WTC11 (cell line): Measurements from ENCODE around the gene PCDHGA4. TPM values are rescaled to one million over a fixed set of nuclear protein-coding genes. Genes with fewer than 3 reads are reported as not detected.

Experiments used
- ATAC-seq: fragments of 200-7000 bp; cut with Tn5 transposase; 2 replicates; pipeline ENCODE4 v1.10.0; 2021; ENCODE audit warnings: mild to moderate bottlenecking, moderate library complexity
- CTCF ChIA-PET: fragments of 300-600 bp; sonication (Branson Sonifier 250); formaldehyde crosslinking; loops from one replicate; lab custom pipeline; 2021; ENCODE audit warnings: antibody characterized with exemption; lab: Charles Lee
- POLR2A ChIA-PET: fragments of 350-600 bp; sonication (Branson Sonifier 250); formaldehyde crosslinking; loops from one replicate; lab custom pipeline; 2021; ENCODE audit warnings: antibody characterized with exemption; lab: Charles Lee
- DNase-seq: peaks from one replicate; pipeline ENCODE4 v3.0.0; 2021; ENCODE audit warnings: low spot score
- H3K27ac Mint-ChIP-seq: 2 replicates; pipeline ENCODE4 v1.8.0; 2021; ENCODE audit warnings: mixed read lengths
- H3K27me3 Mint-ChIP-seq: 2 replicates; pipeline ENCODE4 v1.8.0; 2021; ENCODE audit warnings: low read depth, mild to moderate bottlenecking, moderate library complexity, mixed read lengths
- H3K36me3 Mint-ChIP-seq: 2 replicates; pipeline ENCODE4 v1.8.0; 2021; ENCODE audit warnings: mixed read lengths
- H3K4me1 Mint-ChIP-seq: 2 replicates; pipeline ENCODE4 v1.8.0; 2022; ENCODE audit warnings: mixed read lengths
- H3K4me3 Mint-ChIP-seq: 2 replicates; pipeline ENCODE4 v1.8.0; 2021; ENCODE audit warnings: mild to moderate bottlenecking, moderate library complexity, mixed read lengths
- H3K9me3 Mint-ChIP-seq: 2 replicates; pipeline ENCODE4 v1.8.0; 2021; ENCODE audit warnings: mixed read lengths
- ATF1 ChIP-seq: sonication (generic); formaldehyde crosslinking; IDR thresholded peaks from 2 replicates; pipeline ENCODE4 v1.8.1; 2023; ENCODE audit warnings: mild to moderate bottlenecking, moderate library complexity, missing genetic modification reagents
- CREM ChIP-seq: sonication (generic); formaldehyde crosslinking; IDR thresholded peaks from 2 replicates; pipeline ENCODE4 v1.8.1; 2022; ENCODE audit warnings: mild to moderate bottlenecking, missing genetic modification reagents, moderate library complexity
- ELF4 ChIP-seq: sonication (generic); formaldehyde crosslinking; IDR thresholded peaks from 2 replicates; pipeline ENCODE4 v1.8.1; 2022; ENCODE audit warnings: low read depth, mild to moderate bottlenecking, moderate library complexity, missing genetic modification reagents
- EMX1 ChIP-seq: fragments of 250-450 bp; sonication (Bioruptor Pico); IDR thresholded peaks from 2 replicates; pipeline ENCODE4 v1.8.0; 2021; ENCODE audit warnings: mild to moderate bottlenecking
- ESRRA ChIP-seq: sonication (generic); formaldehyde crosslinking; IDR thresholded peaks from 2 replicates; pipeline ENCODE4 v1.8.1; 2022; ENCODE audit warnings: mild to moderate bottlenecking, missing genetic modification reagents, borderline replicate concordance
- MYBL2 ChIP-seq: sonication (generic); formaldehyde crosslinking; IDR thresholded peaks from 2 replicates; pipeline ENCODE4 v1.8.1; 2023; ENCODE audit warnings: mild to moderate bottlenecking, moderate library complexity, missing genetic modification reagents
- NFYB ChIP-seq: sonication (generic); formaldehyde crosslinking; conservative IDR thresholded peaks from 2 replicates; pipeline ENCODE4 v1.8.0; 2022; ENCODE audit warnings: low read depth, missing genetic modification reagents
- NR1H2 ChIP-seq: sonication (generic); formaldehyde crosslinking; IDR thresholded peaks from 2 replicates; pipeline ENCODE4 v1.9.0; 2021; ENCODE audit warnings: mild to moderate bottlenecking, moderate library complexity, missing genetic modification reagents
- NR3C1 ChIP-seq: sonication (generic); formaldehyde crosslinking; conservative IDR thresholded peaks from 2 replicates; pipeline ENCODE4 v1.8.1; 2023; ENCODE audit warnings: low read depth, mild to moderate bottlenecking, missing genetic modification reagents
- OVOL2 ChIP-seq: fragments of 250-450 bp; sonication (Bioruptor Pico); IDR thresholded peaks from 2 replicates; pipeline ENCODE4 v1.9.0; 2021; ENCODE audit warnings: mild to moderate bottlenecking, borderline replicate concordance
- SOX15 ChIP-seq: fragments of 250-450 bp; sonication (Bioruptor Pico); IDR thresholded peaks from 2 replicates; pipeline ENCODE4 v1.9.0; 2021; ENCODE audit warnings: mild to moderate bottlenecking
- TCF7 ChIP-seq: sonication (generic); formaldehyde crosslinking; IDR thresholded peaks from 2 replicates; pipeline ENCODE4 v1.8.0; 2022; ENCODE audit warnings: mild to moderate bottlenecking, low read depth, missing genetic modification reagents, moderate library complexity
- TEAD4 ChIP-seq: sonication (generic); formaldehyde crosslinking; IDR thresholded peaks from 2 replicates; pipeline ENCODE4 v1.8.0; 2022; ENCODE audit warnings: mild to moderate bottlenecking, missing genetic modification reagents
- ZNF121 ChIP-seq: sonication (generic); formaldehyde crosslinking; IDR thresholded peaks from 2 replicates; pipeline ENCODE4 v1.8.0; 2023; ENCODE audit warnings: missing genetic modification reagents
- ZNF423 ChIP-seq: fragments of 250-450 bp; sonication (Bioruptor Pico); IDR thresholded peaks from 2 replicates; pipeline ENCODE4 v2.1.2; 2022; ENCODE audit warnings: mild to moderate bottlenecking, moderate library complexity
- ZNF671 ChIP-seq: fragments of 250-450 bp; sonication (Bioruptor Pico); IDR thresholded peaks from 2 replicates; pipeline ENCODE4 v1.8.0; 2021; ENCODE audit warnings: mild to moderate bottlenecking
- total RNA-seq: library from RNA; stranded (reverse); gene quantifications from 3 replicates; pipeline ENCODE4 v1.2.3, GENCODE V29; 2021
- TF ChIP-seq, protein P1 (sequence below): sonication (generic); formaldehyde crosslinking; IDR thresholded peaks from 2 replicates; pipeline ENCODE4 v1.8.1; 2023; ENCODE audit warnings: mild to moderate bottlenecking, missing genetic modification reagents, borderline replicate concordance
- TF ChIP-seq, protein P2 (sequence below): sonication (generic); formaldehyde crosslinking; IDR thresholded peaks from 2 replicates; pipeline ENCODE4 v1.8.0; 2022; ENCODE audit warnings: mild to moderate bottlenecking, missing genetic modification reagents
- TF ChIP-seq, protein P3 (sequence below): sonication (generic); formaldehyde crosslinking; IDR thresholded peaks from 2 replicates; pipeline ENCODE4 v1.8.1; 2023; ENCODE audit warnings: mild to moderate bottlenecking, moderate library complexity, missing genetic modification reagents
- TF ChIP-seq, protein P4 (sequence below): fragments of 250-450 bp; sonication (Bioruptor Pico); IDR thresholded peaks from 2 replicates; pipeline ENCODE4 v2.1.2; 2022; ENCODE audit warnings: mild to moderate bottlenecking, moderate library complexity
- TF ChIP-seq, protein P5 (sequence below): sonication (generic); formaldehyde crosslinking; IDR thresholded peaks from 2 replicates; pipeline ENCODE4 v1.8.1; 2023; ENCODE audit warnings: mild to moderate bottlenecking, missing genetic modification reagents, moderate library complexity

PCDHGA4 gene
- total RNA-seq, 1 experiment from 2014 or later: 3.5 TPM

DNA sequence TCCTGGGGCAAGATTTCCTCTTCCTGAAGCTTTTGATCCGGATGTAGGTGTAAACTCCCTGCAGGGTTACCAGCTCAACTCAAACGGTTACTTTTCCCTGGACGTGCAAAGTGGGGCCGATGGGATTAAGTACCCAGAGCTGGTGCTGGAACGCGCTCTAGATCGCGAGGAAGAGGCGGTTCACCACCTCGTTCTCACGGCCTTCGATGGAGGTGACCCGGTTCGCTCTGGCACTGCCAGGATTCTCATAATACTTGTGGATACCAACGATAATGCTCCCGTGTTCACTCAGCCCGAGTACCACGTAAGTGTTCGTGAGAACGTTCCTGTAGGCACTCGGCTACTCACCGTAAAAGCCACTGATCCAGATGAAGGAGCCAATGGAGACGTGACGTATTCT, 820 bp downstream of the PCDHGA4 start:
- TF ChIP-seq TCF7 (CRISPR knock-in tag) (no peak), ZNF423 (CRISPR knock-in tag) (no peak), SOX15 (no peak), NR1H2 (CRISPR knock-in tag) (no peak)
- TF ChIP-seq, protein P1, sequence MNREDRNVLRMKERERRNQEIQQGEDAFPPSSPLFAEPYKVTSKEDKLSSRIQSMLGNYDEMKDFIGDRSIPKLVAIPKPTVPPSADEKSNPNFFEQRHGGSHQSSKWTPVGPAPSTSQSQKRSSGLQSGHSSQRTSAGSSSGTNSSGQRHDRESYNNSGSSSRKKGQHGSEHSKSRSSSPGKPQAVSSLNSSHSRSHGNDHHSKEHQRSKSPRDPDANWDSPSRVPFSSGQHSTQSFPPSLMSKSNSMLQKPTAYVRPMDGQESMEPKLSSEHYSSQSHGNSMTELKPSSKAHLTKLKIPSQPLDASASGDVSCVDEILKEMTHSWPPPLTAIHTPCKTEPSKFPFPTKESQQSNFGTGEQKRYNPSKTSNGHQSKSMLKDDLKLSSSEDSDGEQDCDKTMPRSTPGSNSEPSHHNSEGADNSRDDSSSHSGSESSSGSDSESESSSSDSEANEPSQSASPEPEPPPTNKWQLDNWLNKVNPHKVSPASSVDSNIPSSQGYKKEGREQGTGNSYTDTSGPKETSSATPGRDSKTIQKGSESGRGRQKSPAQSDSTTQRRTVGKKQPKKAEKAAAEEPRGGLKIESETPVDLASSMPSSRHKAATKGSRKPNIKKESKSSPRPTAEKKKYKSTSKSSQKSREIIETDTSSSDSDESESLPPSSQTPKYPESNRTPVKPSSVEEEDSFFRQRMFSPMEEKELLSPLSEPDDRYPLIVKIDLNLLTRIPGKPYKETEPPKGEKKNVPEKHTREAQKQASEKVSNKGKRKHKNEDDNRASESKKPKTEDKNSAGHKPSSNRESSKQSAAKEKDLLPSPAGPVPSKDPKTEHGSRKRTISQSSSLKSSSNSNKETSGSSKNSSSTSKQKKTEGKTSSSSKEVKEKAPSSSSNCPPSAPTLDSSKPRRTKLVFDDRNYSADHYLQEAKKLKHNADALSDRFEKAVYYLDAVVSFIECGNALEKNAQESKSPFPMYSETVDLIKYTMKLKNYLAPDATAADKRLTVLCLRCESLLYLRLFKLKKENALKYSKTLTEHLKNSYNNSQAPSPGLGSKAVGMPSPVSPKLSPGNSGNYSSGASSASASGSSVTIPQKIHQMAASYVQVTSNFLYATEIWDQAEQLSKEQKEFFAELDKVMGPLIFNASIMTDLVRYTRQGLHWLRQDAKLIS (CRISPR knock-in tag): no peak
- TF ChIP-seq, all 79 proteins: peak for 0
- ATAC-seq: no peak
- Mint-ChIP-seq H3K27ac (no peak overlapping the region), H3K4me1 (peaks cover 7% of the 10 kb centered on the region), H3K9me3 (peaks cover 56% of the 10 kb centered on the region), H3K27me3 (peaks cover 9% of the 10 kb centered on the region), H3K36me3 (peaks cover 59% of the 10 kb centered on the region), H3K4me3 (no peak overlapping the region)
- ChIA-PET POLR2A (no interaction called here), CTCF (interaction anchor here (0.9 to 2.5 kb wide), 13 partner anchors 12 to 208 kb away, joined by 3 to 11 read pairs (median 5); partner anchors contain the start of genes PCDHB15, PCDHGA10, PCDHGA3 and PCDHGB4)
- no peak for DNase-seq

DNA sequence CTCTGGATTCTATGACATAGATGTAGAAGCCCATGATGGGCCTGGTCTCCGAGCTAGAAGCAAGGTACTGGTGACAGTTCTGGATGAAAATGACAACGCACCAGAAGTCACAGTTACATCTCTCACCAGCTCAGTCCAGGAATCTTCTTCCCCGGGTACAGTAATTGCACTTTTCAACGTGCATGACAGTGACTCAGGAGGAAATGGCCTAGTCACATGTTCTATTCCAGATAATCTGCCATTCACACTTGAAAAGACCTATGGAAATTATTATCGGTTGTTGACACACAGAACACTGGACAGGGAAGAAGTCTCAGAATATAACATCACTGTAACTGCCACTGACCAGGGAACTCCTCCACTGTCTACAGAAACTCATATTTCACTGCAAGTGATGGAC, 1.3 kb downstream of the PCDHGA4 start:
- ChIA-PET CTCF (interaction anchor here (0.9 to 1.7 kb wide), 7 partner anchors 32 to 208 kb away, joined by 3 to 11 read pairs (median 5); partner anchors contain the start of genes PCDHB15, PCDHGA10, PCDHGB4 and TAF7), POLR2A (no interaction called here)
- DNase-seq (no peak), ATAC-seq (no peak)
- Mint-ChIP-seq H3K4me3 (no peak overlapping the region), H3K4me1 (peaks cover 8% of the 10 kb centered on the region), H3K27ac (no peak overlapping the region), H3K27me3 (peaks cover 13% of the 10 kb centered on the region), H3K36me3 (peaks cover 60% of the 10 kb centered on the region), H3K9me3 (peaks cover 56% of the 10 kb centered on the region)
- no peak for TF ChIP-seq TEAD4 (CRISPR knock-in tag)
- TF ChIP-seq, protein P2, sequence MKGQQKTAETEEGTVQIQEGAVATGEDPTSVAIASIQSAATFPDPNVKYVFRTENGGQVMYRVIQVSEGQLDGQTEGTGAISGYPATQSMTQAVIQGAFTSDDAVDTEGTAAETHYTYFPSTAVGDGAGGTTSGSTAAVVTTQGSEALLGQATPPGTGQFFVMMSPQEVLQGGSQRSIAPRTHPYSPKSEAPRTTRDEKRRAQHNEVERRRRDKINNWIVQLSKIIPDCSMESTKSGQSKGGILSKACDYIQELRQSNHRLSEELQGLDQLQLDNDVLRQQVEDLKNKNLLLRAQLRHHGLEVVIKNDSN (CRISPR knock-in tag): no peak
- TF ChIP-seq NFYB: no peak
- no peak for TF ChIP-seq ZNF121
- no peak for TF ChIP-seq OVOL2
- TF ChIP-seq ESRRA: no peak
- TF ChIP-seq ZNF671: no peak
- TF ChIP-seq, protein P1 (CRISPR knock-in tag): no peak
- no peak for TF ChIP-seq TCF7 (CRISPR knock-in tag)
- TF ChIP-seq, protein P3, sequence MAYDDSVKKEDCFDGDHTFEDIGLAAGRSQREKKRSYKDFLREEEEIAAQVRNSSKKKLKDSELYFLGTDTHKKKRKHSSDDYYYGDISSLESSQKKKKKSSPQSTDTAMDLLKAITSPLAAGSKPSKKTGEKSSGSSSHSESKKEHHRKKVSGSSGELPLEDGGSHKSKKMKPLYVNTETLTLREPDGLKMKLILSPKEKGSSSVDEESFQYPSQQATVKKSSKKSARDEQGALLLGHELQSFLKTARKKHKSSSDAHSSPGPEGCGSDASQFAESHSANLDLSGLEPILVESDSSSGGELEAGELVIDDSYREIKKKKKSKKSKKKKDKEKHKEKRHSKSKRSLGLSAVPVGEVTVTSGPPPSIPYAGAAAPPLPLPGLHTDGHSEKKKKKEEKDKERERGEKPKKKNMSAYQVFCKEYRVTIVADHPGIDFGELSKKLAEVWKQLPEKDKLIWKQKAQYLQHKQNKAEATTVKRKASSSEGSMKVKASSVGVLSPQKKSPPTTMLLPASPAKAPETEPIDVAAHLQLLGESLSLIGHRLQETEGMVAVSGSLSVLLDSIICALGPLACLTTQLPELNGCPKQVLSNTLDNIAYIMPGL (CRISPR knock-in tag): no peak
- no peak for TF ChIP-seq CREM
- TF ChIP-seq, protein P4, sequence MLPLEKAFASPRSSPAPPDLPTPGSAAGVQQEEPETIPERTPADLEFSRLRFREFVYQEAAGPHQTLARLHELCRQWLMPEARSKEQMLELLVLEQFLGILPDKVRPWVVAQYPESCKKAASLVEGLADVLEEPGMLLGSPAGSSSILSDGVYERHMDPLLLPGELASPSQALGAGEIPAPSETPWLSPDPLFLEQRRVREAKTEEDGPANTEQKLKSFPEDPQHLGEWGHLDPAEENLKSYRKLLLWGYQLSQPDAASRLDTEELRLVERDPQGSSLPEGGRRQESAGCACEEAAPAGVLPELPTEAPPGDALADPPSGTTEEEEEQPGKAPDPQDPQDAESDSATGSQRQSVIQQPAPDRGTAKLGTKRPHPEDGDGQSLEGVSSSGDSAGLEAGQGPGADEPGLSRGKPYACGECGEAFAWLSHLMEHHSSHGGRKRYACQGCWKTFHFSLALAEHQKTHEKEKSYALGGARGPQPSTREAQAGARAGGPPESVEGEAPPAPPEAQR (CRISPR knock-in tag): no peak
- TF ChIP-seq ELF4 (CRISPR knock-in tag): no peak
- TF ChIP-seq NR3C1: no peak
- TF ChIP-seq, protein P5, sequence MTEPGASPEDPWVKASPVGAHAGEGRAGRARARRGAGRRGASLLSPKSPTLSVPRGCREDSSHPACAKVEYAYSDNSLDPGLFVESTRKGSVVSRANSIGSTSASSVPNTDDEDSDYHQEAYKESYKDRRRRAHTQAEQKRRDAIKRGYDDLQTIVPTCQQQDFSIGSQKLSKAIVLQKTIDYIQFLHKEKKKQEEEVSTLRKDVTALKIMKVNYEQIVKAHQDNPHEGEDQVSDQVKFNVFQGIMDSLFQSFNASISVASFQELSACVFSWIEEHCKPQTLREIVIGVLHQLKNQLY (CRISPR knock-in tag): no peak
- no peak for TF ChIP-seq EMX1 (CRISPR knock-in tag)
- TF ChIP-seq ATF1 (CRISPR knock-in tag): no peak
- no peak for TF ChIP-seq MYBL2
